Epithelial cell of esophagus (primary cell): ENCODE results near the gene SLC2A10.

ENCODE experiments used
- DNase-seq: peaks from one replicate; pipeline ENCODE4 v3.0.0; 2010; ENCODE audit warnings: low read depth
- H3K4me3 ChIP-seq: 2 replicates; pipeline ENCODE4 v1.5.1; 2011; ENCODE audit warnings: mild to moderate bottlenecking, low read length, control low read depth
- TF ChIP-seq, protein P1 (sequence below): IDR thresholded peaks from 2 replicates; pipeline ENCODE4 v1.5.1; 2011; ENCODE audit warnings: low read depth, mild to moderate bottlenecking, low read length, control low read depth, inconsistent platforms; ENCODE audit not compliant: insufficient read depth; ENCODE audit errors: missing control alignments

SLC2A10 gene

DNA sequence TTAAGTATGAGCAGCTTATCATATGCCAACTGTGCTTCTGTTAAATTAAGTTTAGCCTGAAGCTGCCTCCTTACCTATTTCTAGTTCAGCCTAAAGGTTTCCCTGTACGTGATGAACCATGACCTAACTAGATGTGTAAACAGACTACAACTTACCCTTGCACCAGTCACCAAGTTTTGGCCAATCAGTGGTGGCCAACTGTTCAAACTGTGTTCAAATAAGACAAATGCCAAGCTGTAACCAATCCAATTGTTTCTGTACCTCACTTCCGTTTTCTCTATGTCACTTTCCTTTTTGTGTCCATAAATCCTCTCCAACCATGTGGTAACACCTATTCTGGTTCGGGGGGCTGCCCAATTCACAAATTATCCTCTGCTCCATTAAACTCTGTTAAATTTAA is 6.0 kb upstream of the SLC2A10 start:
- no peak for DNase-seq
- TF ChIP-seq, protein P1, sequence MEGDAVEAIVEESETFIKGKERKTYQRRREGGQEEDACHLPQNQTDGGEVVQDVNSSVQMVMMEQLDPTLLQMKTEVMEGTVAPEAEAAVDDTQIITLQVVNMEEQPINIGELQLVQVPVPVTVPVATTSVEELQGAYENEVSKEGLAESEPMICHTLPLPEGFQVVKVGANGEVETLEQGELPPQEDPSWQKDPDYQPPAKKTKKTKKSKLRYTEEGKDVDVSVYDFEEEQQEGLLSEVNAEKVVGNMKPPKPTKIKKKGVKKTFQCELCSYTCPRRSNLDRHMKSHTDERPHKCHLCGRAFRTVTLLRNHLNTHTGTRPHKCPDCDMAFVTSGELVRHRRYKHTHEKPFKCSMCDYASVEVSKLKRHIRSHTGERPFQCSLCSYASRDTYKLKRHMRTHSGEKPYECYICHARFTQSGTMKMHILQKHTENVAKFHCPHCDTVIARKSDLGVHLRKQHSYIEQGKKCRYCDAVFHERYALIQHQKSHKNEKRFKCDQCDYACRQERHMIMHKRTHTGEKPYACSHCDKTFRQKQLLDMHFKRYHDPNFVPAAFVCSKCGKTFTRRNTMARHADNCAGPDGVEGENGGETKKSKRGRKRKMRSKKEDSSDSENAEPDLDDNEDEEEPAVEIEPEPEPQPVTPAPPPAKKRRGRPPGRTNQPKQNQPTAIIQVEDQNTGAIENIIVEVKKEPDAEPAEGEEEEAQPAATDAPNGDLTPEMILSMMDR, result no peak
- no peak overlapping the region for H3K4me3 ChIP-seq

DNA sequence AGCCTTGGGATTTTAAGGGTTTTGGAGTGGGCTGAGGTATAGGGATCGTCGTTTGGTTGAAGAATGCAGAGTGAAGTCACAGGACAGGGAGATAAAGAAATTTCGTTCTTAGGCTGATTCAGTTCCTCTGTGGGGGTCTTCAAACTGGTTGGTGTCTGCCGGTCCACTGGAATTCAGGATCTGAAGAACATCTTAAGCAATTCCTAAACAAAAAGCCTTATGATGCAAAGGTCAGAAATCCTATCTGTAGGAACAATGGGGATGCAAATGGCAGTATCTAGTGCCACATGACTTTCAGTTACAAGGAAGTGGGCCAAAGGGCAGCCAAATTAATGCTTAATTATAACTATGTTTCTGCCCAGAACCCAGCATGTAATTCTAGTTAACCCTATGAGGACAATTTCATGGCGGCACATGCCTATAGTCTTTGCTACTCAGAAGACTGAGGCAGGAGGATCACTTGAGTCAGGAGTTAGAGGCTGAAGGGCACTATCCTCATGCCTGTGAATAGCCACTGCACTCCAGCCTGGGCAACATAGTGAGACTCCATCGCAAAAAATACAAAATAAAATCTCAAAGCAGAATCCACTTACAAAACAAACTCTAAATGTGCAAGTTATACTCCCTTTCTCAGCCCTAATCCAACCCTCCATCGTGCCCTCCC is 4.6 kb upstream of the SLC2A10 start:
- no peak for DNase-seq
- no peak overlapping the region for H3K4me3 ChIP-seq
- TF ChIP-seq, protein P1, result no peak

DNA sequence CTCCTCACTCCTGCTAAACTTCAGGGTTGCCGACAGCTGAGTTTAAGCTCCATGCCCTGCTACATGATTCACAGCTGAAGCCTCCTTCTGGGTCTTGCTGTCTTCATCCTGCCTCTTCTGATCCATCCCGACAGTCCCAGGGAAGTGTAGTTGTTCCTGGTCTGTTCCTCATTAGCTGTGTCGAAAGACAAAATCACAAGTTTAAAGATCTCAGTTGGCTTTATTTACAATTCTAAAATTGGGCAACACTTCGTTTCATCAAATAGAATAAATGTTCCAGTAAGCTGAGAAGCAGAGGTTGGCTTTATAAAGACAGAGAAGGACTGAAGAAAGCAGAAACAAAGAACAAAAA is 4.1 kb upstream of the SLC2A10 start:
- TF ChIP-seq, protein P1, result no peak
- no peak overlapping the region for H3K4me3 ChIP-seq
- no peak for DNase-seq

DNA sequence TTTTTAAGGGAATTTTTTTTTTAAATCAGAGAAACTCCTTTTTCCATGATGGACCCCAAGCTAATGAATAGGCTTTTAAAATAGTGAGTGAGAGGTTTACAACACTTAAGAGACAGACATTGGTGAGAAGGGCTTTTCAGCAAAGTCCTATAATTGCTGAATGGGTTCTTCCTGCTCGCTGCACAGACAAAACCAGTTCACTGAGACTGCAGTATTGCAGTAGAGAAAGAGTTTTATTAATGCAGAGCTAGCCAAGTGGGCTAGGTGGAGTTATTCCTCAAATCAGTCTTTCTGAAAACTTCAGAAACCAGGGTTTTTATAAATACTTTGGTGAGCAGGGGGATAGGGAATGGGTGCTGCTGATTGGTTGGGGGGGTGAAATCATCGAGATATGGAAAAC is 3.2 kb upstream of the SLC2A10 start:
- DNase-seq, result no peak
- H3K4me3 ChIP-seq, result no peak overlapping the region
- TF ChIP-seq, protein P1, result no peak

DNA sequence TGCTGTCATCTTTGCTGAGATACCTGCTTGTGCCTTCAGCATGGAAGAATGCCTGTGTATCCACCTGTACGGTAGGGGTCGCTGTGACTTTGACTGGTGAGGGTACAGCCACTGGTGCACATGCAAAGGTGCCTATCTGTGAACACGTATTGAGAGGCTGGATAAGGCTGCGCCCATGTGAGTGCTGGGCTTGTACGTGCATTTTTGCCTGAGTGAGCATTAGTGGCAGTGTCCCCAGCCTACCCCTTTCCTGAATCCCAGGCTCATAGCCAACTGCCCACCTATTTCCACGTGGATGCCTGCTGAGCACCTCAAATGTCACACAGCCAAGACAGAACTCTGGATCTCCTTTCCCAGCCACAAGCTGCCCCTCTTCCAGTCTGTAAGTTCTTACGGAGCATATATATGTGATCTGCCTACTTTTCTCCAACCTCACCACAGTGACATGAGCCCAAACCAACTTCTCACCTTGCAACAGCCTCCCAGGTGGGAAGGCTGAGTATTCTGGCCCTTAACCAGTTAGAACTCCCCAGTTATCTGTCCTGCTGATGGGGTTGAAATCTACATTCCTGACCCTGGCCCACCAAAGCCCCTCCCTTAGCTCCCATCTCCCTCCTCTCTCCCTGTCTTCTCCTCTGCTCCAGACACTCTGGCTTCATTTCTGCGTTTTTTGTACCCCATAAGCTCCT is 1.1 kb upstream of the SLC2A10 start:
- DNase-seq, result peak; percentile 67
- TF ChIP-seq, protein P1, result peak; percentile 67
- peak overlapping the region; percentile 56 for H3K4me3 ChIP-seq

DNA sequence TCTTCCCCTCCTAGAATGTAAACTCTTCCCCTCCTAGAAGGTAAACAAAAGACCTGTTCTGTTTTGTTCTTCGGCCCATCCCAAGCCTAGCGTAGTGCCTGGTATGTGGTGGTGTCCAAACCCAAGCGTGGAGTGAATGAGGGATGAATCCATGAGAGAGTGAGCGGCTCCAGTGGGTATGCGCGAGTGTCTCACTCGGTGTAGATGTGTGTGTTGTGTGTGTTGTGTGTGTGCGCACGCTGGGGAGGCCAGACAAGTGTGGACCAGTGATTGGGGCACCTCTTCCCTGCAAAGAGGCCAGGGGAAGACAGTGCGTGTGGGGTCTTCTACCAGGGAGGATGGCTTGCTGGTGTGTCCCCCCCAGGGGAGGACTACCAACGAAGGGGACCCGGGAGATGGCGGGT is 392 bp upstream of the SLC2A10 start:
- peak; percentile 45 for DNase-seq
- TF ChIP-seq, protein P1, result no peak
- peak overlapping the region; percentile 56 for H3K4me3 ChIP-seq
